Activated CD4-positive, alpha-beta T cell treated with anti-CD3 and anti-CD28 coated beads, Interleukin-2, amount 10 ng/mL, durations not matched to agents 7 days and 5 days (primary cell): ENCODE data around the gene MARCO. TPM values are rescaled to one million over a fixed set of nuclear protein-coding genes. Genes with fewer than 3 reads are reported as not detected.

ENCODE experiments used
- CTCF ChIA-PET: fragments of 350-600 bp; sonication (Branson Sonifier 250); formaldehyde crosslinking; loops from one replicate; lab custom pipeline; 2021; ENCODE audit warnings: antibody characterized with exemption; lab: Charles Lee
- POLR2A ChIA-PET: fragments of 350-600 bp; sonication (Branson Sonifier 250); formaldehyde crosslinking; loops from one replicate; lab custom pipeline; 2021; ENCODE audit warnings: antibody characterized with exemption; lab: Charles Lee
- DNase-seq: peaks from one replicate; pipeline ENCODE4 v3.0.0-alpha.2; 2020
- H3K27ac Mint-ChIP-seq: one replicate; pipeline ENCODE4 v1.8.0; 2021; ENCODE audit warnings: mild to moderate bottlenecking, moderate library complexity, mixed read lengths
- H3K27me3 Mint-ChIP-seq: one replicate; pipeline ENCODE4 v1.8.0; 2021; ENCODE audit warnings: mixed read lengths
- H3K36me3 Mint-ChIP-seq: one replicate; pipeline ENCODE4 v1.8.0; 2021; ENCODE audit warnings: low read depth, mixed read lengths
- H3K4me1 Mint-ChIP-seq: one replicate; pipeline ENCODE4 v1.8.0; 2021; ENCODE audit warnings: mixed read lengths
- H3K4me3 Mint-ChIP-seq: one replicate; pipeline ENCODE4 v1.8.0; 2021; ENCODE audit warnings: mild to moderate bottlenecking, moderate library complexity, mixed read lengths
- H3K9me3 Mint-ChIP-seq: one replicate; pipeline ENCODE4 v1.8.0; 2021; ENCODE audit warnings: mixed read lengths
- total RNA-seq, 2 experiments: library from RNA; stranded (reverse); gene quantifications; one replicate each; pipeline ENCODE4 v1.2.3, GENCODE V29; 2021

MARCO gene
- total RNA-seq, 2 experiments from 2014 or later = not detected

DNA sequence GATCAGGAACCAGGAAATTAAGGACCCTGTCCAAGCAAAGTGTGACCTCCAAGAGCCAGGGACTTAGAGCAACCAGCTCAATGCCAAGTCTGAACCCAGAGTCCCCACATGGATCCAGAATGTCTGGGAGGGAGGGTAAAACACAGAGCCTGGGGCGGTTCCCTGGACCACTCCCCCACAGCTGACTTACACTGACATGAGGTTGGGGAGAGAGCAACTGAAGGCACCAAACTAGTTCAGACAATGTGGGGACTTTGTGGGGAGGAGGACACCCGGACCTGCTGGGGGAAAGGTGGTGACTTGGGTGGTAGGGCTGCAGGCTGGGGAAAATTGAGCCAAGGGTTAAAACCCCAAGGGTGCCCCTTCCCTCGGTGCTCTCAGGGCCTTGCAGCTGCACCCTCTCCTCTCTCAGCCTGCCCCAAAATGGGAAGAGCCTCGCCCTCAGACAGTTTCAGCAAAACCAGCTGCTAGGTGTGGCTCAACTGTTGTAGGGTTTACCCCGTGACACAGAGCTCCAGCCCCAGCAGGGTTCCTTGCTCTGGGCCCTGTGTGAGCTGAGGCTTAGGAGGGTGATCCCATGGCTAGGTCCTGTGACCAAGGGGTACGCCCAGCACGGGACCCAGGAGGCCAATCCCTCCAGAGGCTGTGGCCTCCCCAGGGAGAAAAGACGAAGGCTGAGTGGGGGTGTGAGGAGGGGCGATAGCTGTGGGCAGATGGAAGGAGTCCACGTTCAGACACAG lies 28.6 kb downstream of the MARCO start:
- Mint-ChIP-seq H3K9me3 (no peaks in the 10 kb centered on the region), H3K27ac (no peak overlapping the region), H3K36me3 (no peaks in the 10 kb centered on the region), H3K4me3 (no peak overlapping the region), H3K4me1 (no peaks in the 10 kb centered on the region), H3K27me3 (peaks cover 7% of the 10 kb centered on the region)
- CTCF ChIA-PET = no interaction called here
- POLR2A ChIA-PET = interaction anchor here (0.5 kb wide), 1 partner anchor 29 kb away, joined by 3 read pairs; the partner anchor contains the start of gene MARCO
- no peak for DNase-seq

DNA sequence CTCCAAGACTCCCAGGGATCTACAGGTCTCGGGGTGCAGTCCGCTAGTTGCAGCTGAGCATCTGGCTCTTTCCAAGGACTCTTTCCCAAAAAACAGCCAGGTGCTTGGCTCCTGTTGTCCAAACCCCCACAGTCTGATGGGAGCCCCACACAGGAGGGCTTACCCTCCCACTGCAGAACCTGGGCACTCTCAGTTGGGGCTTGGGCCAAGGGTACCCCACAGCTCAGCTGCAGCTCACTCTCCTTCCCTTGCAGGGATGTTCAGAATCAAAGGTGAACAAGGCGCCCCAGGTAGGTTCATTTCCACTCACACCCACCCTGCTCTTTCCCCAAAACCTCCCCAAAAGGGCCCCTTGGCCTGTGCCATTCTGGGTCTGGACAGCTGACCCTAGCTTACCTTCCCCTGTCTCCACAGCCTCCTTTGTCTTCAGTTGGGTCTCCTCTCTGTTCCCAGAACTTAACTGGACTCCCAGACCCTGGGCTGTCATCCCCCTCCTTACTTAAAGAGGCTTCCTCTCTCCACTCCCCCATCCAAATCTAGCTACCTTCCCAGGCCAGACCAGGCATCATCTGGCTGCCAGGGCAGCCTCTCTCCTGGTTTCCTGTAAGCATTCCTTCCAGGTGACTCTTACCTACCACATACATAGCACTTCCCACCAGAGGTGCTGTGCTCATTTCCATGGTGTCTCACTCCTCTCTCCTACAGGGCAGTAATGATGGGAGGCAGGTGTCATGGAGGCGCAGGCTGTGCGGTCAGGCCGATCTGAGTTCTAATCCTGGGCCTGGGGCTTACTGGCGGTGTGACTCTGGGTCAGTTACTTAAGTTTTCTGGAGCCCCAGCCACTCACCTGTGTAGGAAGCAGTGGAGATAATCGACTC lies 29.5 kb downstream of the MARCO start:
- Mint-ChIP-seq H3K4me1 (no peaks in the 10 kb centered on the region), H3K27ac (no peak overlapping the region), H3K27me3 (peaks cover 1% of the 10 kb centered on the region), H3K36me3 (no peaks in the 10 kb centered on the region), H3K9me3 (no peaks in the 10 kb centered on the region), H3K4me3 (no peak overlapping the region)
- POLR2A ChIA-PET = interaction anchor here (0.5 kb wide), 1 partner anchor 30 kb away, joined by 3 read pairs; the partner anchor contains the start of gene MARCO
- CTCF ChIA-PET = no interaction called here
- DNase-seq = no peak

DNA sequence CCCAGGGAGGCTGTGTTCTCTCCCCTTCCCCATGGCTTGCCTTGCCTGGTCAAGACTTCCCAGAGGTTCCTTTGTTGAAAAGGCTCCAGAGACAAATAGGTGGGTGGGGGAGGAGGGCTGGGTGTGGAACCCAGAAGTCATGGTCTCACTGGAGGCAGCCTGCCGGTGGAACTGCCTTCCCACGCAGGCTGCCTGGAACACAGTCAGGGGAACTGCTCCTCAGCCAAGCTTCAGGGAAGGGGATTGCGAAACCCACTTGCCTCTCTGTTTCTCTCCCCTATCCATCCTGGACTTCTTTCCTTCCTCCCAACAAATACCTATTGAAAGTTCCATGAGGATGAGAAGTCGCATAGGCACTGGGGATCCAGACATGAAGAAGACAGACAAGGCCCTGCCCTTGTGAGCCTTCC lies 31.6 kb downstream of the MARCO start:
- CTCF ChIA-PET = no interaction called here
- Mint-ChIP-seq H3K4me3 (no peak overlapping the region), H3K9me3 (no peaks in the 10 kb centered on the region), H3K36me3 (no peaks in the 10 kb centered on the region), H3K4me1 (no peaks in the 10 kb centered on the region), H3K27ac (no peak overlapping the region), H3K27me3 (peaks cover 1% of the 10 kb centered on the region)
- DNase-seq = no peak
- POLR2A ChIA-PET = no interaction called here

DNA sequence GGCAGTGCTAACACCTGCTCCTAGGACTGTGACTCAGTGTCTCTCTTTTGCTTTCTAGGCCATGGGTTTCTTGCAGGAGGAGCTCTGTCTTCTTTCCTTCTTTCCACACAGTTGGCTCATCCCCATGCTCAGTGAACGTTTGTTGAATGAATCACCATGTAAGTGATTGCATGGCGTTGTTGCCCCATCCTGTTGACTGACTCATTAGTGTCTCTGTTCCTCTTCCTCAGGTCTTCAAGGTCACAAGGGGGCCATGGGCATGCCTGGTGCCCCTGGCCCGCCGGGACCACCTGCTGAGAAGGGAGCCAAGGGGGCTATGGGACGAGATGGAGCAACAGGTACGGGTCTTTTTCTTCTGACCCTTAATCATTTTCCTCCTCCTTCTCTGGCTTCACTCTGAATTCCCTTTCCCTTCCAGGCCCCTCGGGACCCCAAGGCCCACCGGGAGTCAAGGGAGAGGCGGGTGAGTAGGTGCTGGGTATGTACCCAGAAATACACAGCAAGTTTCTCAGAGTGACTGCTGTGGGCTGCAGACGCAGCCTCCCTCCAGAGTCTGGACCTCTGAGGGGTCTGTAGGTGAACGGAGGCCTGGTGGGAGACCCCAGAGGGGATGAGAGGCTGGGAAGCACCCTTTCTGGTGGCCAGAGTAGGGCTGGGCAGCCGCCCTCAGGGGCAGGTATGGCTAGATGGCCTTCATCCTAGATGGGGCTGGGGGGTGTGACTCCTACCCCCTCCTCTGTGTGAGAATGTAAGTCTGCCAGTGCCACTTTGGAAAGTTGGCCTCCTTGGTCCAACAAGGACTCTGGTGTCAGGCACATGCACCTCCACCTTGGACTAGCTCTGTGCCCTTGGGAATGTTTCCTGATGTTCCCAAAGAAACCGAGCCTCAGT lies 32.4 kb downstream of the MARCO start:
- H3K36me3 Mint-ChIP-seq = no peaks in the 10 kb centered on the region
- no peak overlapping the region for H3K27ac Mint-ChIP-seq
- POLR2A ChIA-PET = no interaction called here
- CTCF ChIA-PET = no interaction called here
- no peaks in the 10 kb centered on the region for H3K4me1 Mint-ChIP-seq
- no peaks in the 10 kb centered on the region for H3K9me3 Mint-ChIP-seq
- H3K27me3 Mint-ChIP-seq = peaks cover 1% of the 10 kb centered on the region
- no peak for DNase-seq
- H3K4me3 Mint-ChIP-seq = no peak overlapping the region

DNA sequence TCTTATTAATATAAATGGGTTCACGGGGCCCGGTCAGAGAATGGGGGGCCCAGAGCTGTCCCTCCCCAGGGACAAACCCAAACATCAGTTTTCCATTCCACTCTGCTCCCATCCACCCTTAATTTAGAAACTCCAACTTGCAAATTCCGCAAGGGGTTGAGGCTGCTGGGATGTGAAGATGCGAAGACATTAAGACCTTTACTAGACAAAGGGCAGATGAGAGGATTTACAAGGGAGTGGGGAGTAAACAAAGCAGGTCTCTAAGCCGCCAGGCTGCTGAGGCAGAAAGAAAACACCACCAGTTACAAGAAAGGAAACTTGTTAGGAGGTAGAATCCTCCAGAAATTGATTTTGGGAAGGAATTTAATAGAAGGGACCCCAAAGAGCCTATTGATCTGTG lies 33.1 kb downstream of the MARCO start:
- Mint-ChIP-seq H3K27me3 (peaks cover 1% of the 10 kb centered on the region), H3K9me3 (no peaks in the 10 kb centered on the region), H3K36me3 (no peaks in the 10 kb centered on the region), H3K4me1 (no peaks in the 10 kb centered on the region), H3K27ac (no peak overlapping the region), H3K4me3 (no peak overlapping the region)
- ChIA-PET POLR2A (no interaction called here), CTCF (no interaction called here)
- DNase-seq = no peak

DNA sequence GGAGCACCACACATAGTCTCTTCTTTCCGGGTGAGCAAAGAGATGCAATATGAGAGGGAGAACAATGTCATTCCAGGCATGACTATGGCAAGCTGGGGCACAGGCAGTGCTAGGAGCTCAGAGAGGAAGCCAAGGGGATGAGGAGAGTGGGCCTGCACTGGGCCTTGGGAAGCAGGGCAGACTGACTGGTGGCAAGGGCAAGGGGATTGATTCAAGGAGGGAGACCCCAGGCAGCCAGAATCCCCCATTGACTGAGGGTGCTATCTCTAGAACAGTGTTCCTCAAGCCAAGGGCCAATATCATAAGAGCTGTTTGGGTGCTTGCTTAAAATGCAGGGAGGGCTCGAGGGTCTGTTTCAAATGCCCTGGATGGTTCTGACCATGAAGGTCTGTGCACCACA lies 36.1 kb downstream of the MARCO start:
- ChIA-PET POLR2A (no interaction called here), CTCF (interaction anchor here (0.9 kb wide), 1 partner anchor 96 kb away, joined by 3 read pairs; no protein-coding TSS in a partner anchor)
- Mint-ChIP-seq H3K27ac (no peak overlapping the region), H3K27me3 (peaks cover 4% of the 10 kb centered on the region), H3K9me3 (no peaks in the 10 kb centered on the region), H3K36me3 (no peaks in the 10 kb centered on the region), H3K4me1 (no peaks in the 10 kb centered on the region), H3K4me3 (no peak overlapping the region)
- DNase-seq = no peak

DNA sequence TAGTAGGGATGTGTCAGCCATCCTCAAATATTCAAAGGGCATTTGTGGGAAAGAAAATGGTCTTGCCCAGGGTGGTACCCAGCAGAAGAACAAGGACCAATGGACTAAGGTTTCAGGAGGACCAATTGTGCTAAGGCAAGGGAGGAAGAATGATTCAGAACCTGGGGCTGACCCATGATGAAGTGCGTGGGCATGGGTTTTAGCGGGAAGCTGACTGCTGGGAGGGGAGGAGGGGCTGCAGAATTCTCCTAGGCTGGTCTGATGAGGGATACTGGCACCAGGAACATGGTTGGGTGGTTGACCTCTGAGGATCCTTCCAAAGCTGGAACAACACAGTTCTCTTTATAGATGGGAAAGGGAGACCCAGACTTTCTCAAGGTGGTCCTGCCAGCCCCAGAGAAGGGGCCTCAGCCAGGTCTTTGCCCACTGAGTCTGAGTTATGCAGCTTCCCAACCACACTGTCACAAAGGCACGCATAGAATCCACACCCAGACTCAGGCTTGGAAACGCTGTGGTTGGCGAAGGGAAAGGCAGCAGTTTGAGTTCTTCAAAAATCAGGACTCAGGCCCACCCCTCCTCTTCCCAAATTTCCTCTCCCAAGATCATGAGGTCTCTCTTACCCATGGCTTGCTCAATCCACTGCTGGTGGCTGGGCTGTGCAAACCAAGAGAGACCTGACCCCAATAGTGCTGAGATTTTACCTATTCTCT lies 37.3 kb downstream of the MARCO start:
- CTCF ChIA-PET = interaction anchor here (0.9 kb wide), 1 partner anchor 86 kb away, joined by 3 read pairs; no protein-coding TSS in a partner anchor
- H3K4me1 Mint-ChIP-seq = no peaks in the 10 kb centered on the region
- peaks cover 4% of the 10 kb centered on the region for H3K27me3 Mint-ChIP-seq

DNA sequence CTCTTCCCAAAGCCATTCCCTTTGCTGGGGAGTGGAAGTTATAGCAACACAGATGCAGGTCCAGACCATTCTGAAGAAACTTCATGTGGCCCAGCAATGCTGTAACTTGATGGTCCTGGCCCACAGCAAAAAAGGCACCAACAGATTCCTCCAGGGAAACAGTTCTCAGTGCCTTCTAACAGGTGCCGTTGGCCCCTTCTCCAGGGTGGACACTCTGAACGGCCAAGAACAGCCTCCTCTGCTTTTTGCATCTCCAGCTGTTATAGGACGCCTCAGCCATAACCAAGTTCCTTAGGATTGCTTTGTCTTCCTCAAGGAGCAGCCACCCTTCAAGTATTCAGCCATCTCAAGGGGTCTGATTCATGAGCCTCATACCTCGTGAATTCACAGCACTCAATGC lies 38.0 kb downstream of the MARCO start:
- no peak overlapping the region for H3K4me3 Mint-ChIP-seq
- DNase-seq = no peak
- no peaks in the 10 kb centered on the region for H3K9me3 Mint-ChIP-seq
- H3K4me1 Mint-ChIP-seq = no peaks in the 10 kb centered on the region
- ChIA-PET POLR2A (no interaction called here), CTCF (no interaction called here)
- peaks cover 4% of the 10 kb centered on the region for H3K27me3 Mint-ChIP-seq
- no peak overlapping the region for H3K27ac Mint-ChIP-seq
- H3K36me3 Mint-ChIP-seq = no peaks in the 10 kb centered on the region

More for the DNA sequence above, 37.3 kb downstream of the MARCO start:
- DNase-seq = no peak
- Mint-ChIP-seq H3K9me3 (no peaks in the 10 kb centered on the region), H3K27ac (no peak overlapping the region), H3K36me3 (no peaks in the 10 kb centered on the region), H3K4me3 (no peak overlapping the region)
- POLR2A ChIA-PET = no interaction called here

DNA sequence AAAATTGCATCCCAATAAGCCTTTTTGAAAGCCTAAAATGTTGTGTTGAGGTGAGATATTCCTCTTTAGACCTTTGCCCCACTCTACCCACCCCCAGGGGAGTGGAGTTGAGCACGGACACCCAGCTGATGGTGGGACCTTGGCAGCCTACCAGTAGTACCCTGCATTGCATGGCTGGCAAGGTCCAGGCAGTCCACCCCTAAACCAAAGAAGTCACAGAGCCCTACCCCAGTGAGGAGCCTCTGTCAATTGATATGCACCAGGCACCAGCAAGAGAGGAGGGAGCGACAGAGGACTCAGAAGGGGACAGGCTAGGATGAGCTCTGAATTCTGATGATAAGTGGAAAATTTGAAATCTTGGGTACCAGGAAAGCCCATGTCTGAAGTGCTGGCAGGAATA lies 38.6 kb downstream of the MARCO start:
- H3K9me3 Mint-ChIP-seq = no peaks in the 10 kb centered on the region
- H3K27ac Mint-ChIP-seq = no peak overlapping the region
- ChIA-PET POLR2A (no interaction called here), CTCF (no interaction called here)
- no peak for DNase-seq
- no peaks in the 10 kb centered on the region for H3K4me1 Mint-ChIP-seq
- no peaks in the 10 kb centered on the region for H3K36me3 Mint-ChIP-seq
- H3K27me3 Mint-ChIP-seq = peaks cover 4% of the 10 kb centered on the region
- H3K4me3 Mint-ChIP-seq = no peak overlapping the region

DNA sequence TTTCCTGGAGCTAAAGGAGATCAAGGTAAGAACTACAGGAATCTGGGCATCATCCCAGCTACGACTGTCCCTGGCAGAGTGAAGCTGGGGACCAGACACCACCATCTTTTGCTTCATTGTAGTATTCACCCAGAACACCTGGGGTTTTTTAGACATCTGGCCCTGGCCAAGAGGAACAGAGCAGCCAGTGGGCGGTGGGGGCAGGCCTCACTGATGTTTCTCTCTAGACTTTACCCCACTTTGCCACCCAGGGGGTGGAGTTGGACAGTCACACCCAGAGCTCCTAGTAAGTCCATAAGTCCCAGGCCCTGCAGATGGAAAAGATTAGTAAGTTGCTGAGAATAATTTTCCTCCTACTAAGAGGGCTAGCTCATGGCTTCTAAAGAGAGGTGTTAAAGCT lies 39.6 kb downstream of the MARCO start:
- Mint-ChIP-seq H3K36me3 (no peaks in the 10 kb centered on the region), H3K27ac (no peak overlapping the region), H3K27me3 (peaks cover 2% of the 10 kb centered on the region), H3K9me3 (no peaks in the 10 kb centered on the region), H3K4me1 (no peaks in the 10 kb centered on the region), H3K4me3 (no peak overlapping the region)
- POLR2A ChIA-PET = no interaction called here
- CTCF ChIA-PET = interaction anchor here (0.7 kb wide), 1 partner anchor 186 kb away, joined by 4 read pairs; no protein-coding TSS in a partner anchor
- no peak for DNase-seq

DNA sequence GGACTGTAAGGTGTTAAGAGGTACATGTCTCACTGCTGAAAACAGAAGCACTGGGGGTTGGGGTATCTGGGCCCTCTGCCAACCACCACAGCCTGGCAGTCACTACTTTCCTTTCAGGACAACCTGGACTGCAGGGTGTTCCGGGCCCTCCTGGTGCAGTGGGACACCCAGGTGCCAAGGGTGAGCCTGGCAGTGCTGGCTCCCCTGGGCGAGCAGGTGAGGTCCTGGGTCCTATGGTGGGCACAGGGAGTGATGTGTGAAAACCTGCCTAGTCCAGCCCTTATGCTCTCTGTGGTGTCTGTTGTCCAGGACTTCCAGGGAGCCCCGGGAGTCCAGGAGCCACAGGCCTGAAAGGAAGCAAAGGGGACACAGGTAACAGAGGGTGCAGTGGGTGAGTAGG lies 40.0 kb downstream of the MARCO start:
- ChIA-PET CTCF (interaction anchor here (0.7 kb wide), 1 partner anchor 186 kb away, joined by 4 read pairs; no protein-coding TSS in a partner anchor), POLR2A (no interaction called here)
- Mint-ChIP-seq H3K27ac (no peak overlapping the region), H3K9me3 (no peaks in the 10 kb centered on the region), H3K27me3 (peaks cover 2% of the 10 kb centered on the region), H3K4me3 (no peak overlapping the region), H3K4me1 (no peaks in the 10 kb centered on the region), H3K36me3 (no peaks in the 10 kb centered on the region)
- DNase-seq = no peak

DNA sequence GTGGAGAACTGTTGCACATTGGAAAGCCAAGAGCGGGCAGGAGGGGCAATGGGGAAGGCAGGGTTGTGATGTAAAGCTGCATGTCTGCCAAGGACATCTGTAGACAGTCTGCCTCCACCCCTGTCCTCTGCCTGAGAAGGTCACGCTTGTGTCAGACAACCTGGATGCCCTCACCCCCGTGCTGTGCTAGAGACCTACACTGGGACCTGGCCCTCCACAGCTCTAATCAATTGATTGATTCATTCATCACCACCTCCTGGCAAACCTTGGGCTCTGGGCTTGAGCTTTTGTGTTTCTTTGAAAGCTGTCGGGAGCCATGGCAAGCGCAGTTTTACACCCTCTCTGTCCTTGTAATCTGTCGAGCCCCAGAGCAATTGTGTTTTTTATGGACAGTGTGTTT lies 41.1 kb downstream of the MARCO start:
- H3K9me3 Mint-ChIP-seq = no peaks in the 10 kb centered on the region
- peaks cover 5% of the 10 kb centered on the region for H3K27me3 Mint-ChIP-seq
- no peak overlapping the region for H3K4me3 Mint-ChIP-seq
- ChIA-PET POLR2A (no interaction called here), CTCF (no interaction called here)
- no peaks in the 10 kb centered on the region for H3K4me1 Mint-ChIP-seq
- no peaks in the 10 kb centered on the region for H3K36me3 Mint-ChIP-seq
- H3K27ac Mint-ChIP-seq = no peak overlapping the region
- no peak for DNase-seq
